HepG2 (cell line): ENCODE results near the gene UTRN. TPM values are rescaled to one million over a fixed set of nuclear protein-coding genes. Genes with fewer than 3 reads are reported as not detected.

Experiments
- CREB1 ChIP-seq, 2 experiments: fragments of 450-650 bp in 1 of 2; IDR thresholded peaks; 2 replicates each; pipeline ENCODE4 v1.6.1; 2016 to 2017; ENCODE audit warnings: control low read depth in 1 of 2, mild to moderate bottlenecking in 1 of 2, missing compliant biosample characterization in 1 of 2, missing genetic modification characterization in 1 of 2
- FOXM1 ChIP-seq: sonication (generic); formaldehyde crosslinking; IDR thresholded peaks from 2 replicates; pipeline ENCODE4 v1.5.0; 2020; ENCODE audit warnings: missing genetic modification reagents
- GTF2F1 ChIP-seq: fragments of 150-350 bp; IDR thresholded peaks from 2 replicates; pipeline ENCODE4 v1.6.1; 2014; ENCODE audit warnings: low read length
- RBM22 ChIP-seq: fragments of 200-400 bp; formaldehyde crosslinking; optimal IDR thresholded peaks from 2 replicates; pipeline ENCODE3; 2017; ENCODE audit warnings: mild to moderate bottlenecking, low read length, moderate library complexity
- U2AF1 ChIP-seq: fragments of 200-400 bp; formaldehyde crosslinking; optimal IDR thresholded peaks from 2 replicates; pipeline ENCODE3; 2017; ENCODE audit warnings: mild to moderate bottlenecking, low read depth, low read length
- ZMYM2 ChIP-seq: sonication (generic); formaldehyde crosslinking; IDR thresholded peaks from 2 replicates; pipeline ENCODE4 v1.8.0; 2022; ENCODE audit warnings: mild to moderate bottlenecking, missing genetic modification reagents
- ZMYM4 ChIP-seq: sonication (generic); formaldehyde crosslinking; IDR thresholded peaks from 2 replicates; pipeline ENCODE4 v1.8.1; 2023; ENCODE audit warnings: mild to moderate bottlenecking, missing genetic modification reagents
- ZNF354B ChIP-seq: sonication (generic); formaldehyde crosslinking; IDR thresholded peaks from 2 replicates; pipeline ENCODE4 v1.8.0; 2022; ENCODE audit warnings: mild to moderate bottlenecking, missing genetic modification reagents
- ZNF362 ChIP-seq: sonication (generic); formaldehyde crosslinking; IDR thresholded peaks from 2 replicates; pipeline ENCODE4 v1.4.0; 2020; ENCODE audit warnings: missing genetic modification reagents, mild to moderate bottlenecking, borderline replicate concordance
- ZNF431 ChIP-seq: sonication (generic); formaldehyde crosslinking; IDR thresholded peaks from 2 replicates; pipeline ENCODE4 v1.9.0; 2022; ENCODE audit warnings: missing genetic modification reagents, low read depth, mild to moderate bottlenecking, borderline replicate concordance
- ZNF782 ChIP-seq: sonication (generic); formaldehyde crosslinking; IDR thresholded peaks from 2 replicates; pipeline ENCODE4 v1.4.0; 2020; ENCODE audit warnings: missing genetic modification reagents, mild to moderate bottlenecking, borderline replicate concordance
- ZNF883 ChIP-seq: sonication (generic); formaldehyde crosslinking; IDR thresholded peaks from 2 replicates; pipeline ENCODE4 v1.5.1; 2020; ENCODE audit warnings: mild to moderate bottlenecking, missing genetic modification reagents; ENCODE audit errors: not compliant biosample characterization
- polyA plus RNA-seq, 8 experiments: library from polyadenylated mRNA; depleted of rRNA in 3 of 8; stranded (reverse) in 7 of 8; unstranded in 1 of 8; fragments of >200 nt; fragmentation: Illumina TruSeq in 4 of 8; extraction: Trizol in 4 of 8; gene quantifications; 2 replicates each; pipeline versions ENCODE4 v1.2.1 to v1.2.3, GENCODE V29; 2011 to 2016; ENCODE audit warnings: low read depth in 4 of 8, missing spikeins in 1 of 8, mixed read lengths in 1 of 8; ENCODE audit not compliant: insufficient read depth in 1 of 8
- total RNA-seq, 5 experiments: library from RNA; depleted of rRNA; stranded (reverse); fragments of >200 nt; fragmentation: Illumina TruSeq; extraction: Trizol; gene quantifications; 2 replicates each; pipeline ENCODE4 v1.2.3, GENCODE V29; 2016; ENCODE audit warnings: low read depth in 1 of 5
- TF ChIP-seq, protein P1 (sequence below): sonication (generic); formaldehyde crosslinking; IDR thresholded peaks from 2 replicates; pipeline ENCODE4 v1.4.0; 2020; ENCODE audit warnings: missing genetic modification reagents
- TF ChIP-seq, protein P2 (sequence below): sonication (generic); formaldehyde crosslinking; IDR thresholded peaks from 2 replicates; pipeline ENCODE4 v1.8.0; 2022; ENCODE audit warnings: missing genetic modification reagents, mild to moderate bottlenecking, borderline replicate concordance
- TF ChIP-seq, protein P3 (sequence below): sonication (generic); formaldehyde crosslinking; IDR thresholded peaks from 2 replicates; pipeline ENCODE4 v1.4.0; 2020; ENCODE audit warnings: mild to moderate bottlenecking, missing genetic modification reagents, borderline replicate concordance
- TF ChIP-seq, protein P4 (sequence below): sonication (generic); formaldehyde crosslinking; IDR thresholded peaks from 2 replicates; pipeline ENCODE4 v1.4.0; 2020; ENCODE audit warnings: missing genetic modification reagents, borderline replicate concordance

UTRN gene
- total and polyA plus RNA-seq, 2 of the 13 experiments (the other 11 are each of a cell fraction or from before 2014, with no cell fraction given): 102 to 116 TPM

- TF ChIP-seq ZNF362 (CRISPR knock-in tag) (no peak), ZNF883 (CRISPR knock-in tag) (peak; percentile 49), GTF2F1 (no peak), CREB1 (IDR thresholded peaks at IDR 0.05) (no peak), CREB1 (CRISPR knock-in tag; IDR thresholded peaks at IDR 0.05) (no peak; the same call in 1 of the 2 replicates), ZNF431 (CRISPR knock-in tag) (no peak), ZNF354B (no peak), RBM22 (peak; percentile 26), ZMYM2 (CRISPR knock-in tag) (no peak), FOXM1 (0 out of 2 replicates have a peak, but pooled peaks have one; percentile 45), U2AF1 (peak; percentile 88), ZMYM4 (CRISPR knock-in tag) (0 out of 2 replicates have a peak, but pooled peaks have one; percentile 49), ZNF782 (no peak)
- TF ChIP-seq, protein P1, sequence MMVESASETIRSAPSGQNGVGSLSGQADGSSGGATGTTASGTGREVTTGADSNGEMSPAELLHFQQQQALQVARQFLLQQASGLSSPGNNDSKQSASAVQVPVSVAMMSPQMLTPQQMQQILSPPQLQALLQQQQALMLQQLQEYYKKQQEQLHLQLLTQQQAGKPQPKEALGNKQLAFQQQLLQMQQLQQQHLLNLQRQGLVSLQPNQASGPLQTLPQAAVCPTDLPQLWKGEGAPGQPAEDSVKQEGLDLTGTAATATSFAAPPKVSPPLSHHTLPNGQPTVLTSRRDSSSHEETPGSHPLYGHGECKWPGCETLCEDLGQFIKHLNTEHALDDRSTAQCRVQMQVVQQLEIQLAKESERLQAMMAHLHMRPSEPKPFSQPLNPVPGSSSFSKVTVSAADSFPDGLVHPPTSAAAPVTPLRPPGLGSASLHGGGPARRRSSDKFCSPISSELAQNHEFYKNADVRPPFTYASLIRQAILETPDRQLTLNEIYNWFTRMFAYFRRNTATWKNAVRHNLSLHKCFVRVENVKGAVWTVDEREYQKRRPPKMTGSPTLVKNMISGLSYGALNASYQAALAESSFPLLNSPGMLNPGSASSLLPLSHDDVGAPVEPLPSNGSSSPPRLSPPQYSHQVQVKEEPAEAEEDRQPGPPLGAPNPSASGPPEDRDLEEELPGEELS: peak; percentile 76
- TF ChIP-seq, protein P2, sequence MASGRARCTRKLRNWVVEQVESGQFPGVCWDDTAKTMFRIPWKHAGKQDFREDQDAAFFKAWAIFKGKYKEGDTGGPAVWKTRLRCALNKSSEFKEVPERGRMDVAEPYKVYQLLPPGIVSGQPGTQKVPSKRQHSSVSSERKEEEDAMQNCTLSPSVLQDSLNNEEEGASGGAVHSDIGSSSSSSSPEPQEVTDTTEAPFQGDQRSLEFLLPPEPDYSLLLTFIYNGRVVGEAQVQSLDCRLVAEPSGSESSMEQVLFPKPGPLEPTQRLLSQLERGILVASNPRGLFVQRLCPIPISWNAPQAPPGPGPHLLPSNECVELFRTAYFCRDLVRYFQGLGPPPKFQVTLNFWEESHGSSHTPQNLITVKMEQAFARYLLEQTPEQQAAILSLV (CRISPR knock-in tag): peak; percentile 66
- TF ChIP-seq, protein P3, sequence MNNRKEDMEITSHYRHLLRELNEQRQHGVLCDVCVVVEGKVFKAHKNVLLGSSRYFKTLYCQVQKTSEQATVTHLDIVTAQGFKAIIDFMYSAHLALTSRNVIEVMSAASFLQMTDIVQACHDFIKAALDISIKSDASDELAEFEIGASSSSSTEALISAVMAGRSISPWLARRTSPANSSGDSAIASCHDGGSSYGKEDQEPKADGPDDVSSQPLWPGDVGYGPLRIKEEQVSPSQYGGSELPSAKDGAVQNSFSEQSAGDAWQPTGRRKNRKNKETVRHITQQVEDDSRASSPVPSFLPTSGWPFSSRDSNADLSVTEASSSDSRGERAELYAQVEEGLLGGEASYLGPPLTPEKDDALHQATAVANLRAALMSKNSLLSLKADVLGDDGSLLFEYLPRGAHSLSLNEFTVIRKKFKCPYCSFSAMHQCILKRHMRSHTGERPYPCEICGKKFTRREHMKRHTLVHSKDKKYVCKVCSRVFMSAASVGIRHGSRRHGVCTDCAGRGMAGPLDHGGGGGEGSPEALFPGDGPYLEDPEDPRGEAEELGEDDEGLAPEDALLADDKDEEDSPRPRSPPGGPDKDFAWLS (CRISPR knock-in tag): no peak
- TF ChIP-seq, protein P4, sequence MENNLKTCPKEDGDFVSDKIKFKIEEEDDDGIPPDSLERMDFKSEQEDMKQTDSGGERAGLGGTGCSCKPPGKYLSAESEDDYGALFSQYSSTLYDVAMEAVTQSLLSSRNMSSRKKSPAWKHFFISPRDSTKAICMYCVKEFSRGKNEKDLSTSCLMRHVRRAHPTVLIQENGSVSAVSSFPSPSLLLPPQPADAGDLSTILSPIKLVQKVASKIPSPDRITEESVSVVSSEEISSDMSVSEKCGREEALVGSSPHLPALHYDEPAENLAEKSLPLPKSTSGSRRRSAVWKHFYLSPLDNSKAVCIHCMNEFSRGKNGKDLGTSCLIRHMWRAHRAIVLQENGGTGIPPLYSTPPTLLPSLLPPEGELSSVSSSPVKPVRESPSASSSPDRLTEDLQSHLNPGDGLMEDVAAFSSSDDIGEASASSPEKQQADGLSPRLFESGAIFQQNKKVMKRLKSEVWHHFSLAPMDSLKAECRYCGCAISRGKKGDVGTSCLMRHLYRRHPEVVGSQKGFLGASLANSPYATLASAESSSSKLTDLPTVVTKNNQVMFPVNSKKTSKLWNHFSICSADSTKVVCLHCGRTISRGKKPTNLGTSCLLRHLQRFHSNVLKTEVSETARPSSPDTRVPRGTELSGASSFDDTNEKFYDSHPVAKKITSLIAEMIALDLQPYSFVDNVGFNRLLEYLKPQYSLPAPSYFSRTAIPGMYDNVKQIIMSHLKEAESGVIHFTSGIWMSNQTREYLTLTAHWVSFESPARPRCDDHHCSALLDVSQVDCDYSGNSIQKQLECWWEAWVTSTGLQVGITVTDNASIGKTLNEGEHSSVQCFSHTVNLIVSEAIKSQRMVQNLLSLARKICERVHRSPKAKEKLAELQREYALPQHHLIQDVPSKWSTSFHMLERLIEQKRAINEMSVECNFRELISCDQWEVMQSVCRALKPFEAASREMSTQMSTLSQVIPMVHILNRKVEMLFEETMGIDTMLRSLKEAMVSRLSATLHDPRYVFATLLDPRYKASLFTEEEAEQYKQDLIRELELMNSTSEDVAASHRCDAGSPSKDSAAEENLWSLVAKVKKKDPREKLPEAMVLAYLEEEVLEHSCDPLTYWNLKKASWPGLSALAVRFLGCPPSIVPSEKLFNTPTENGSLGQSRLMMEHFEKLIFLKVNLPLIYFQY (CRISPR knock-in tag): 0 out of 2 replicates have a peak, but pooled peaks have one; percentile 48
These were observed 1.6 kb downstream of the UTRN start (continued) for GRCh38 chr6:144286503-144287393.
